Left lung (tissue), 10 donors: ENCODE results near the gene DLL1. TPM values are rescaled to one million over a fixed set of nuclear protein-coding genes. Genes with fewer than 3 reads are reported as not detected.

Source experiments
- ATAC-seq: fragments of 200-7000 bp; cut with Tn5 transposase; one replicate; pipeline ENCODE4 v1.9.1; 2020; ENCODE audit warnings: moderate library complexity
- DNase-seq, 4 donors: peaks; one replicate each; pipeline ENCODE4 v3.0.0-alpha.2; 2013 to 2020
- H3K27ac ChIP-seq, 2 donors: fragments of 200-600 bp; sonication (generic) in 1 of 2; one replicate each; pipeline versions ENCODE4 v1.5.0 to v1.8.0; 2020 to 2021
- H3K27me3 ChIP-seq, 2 donors: fragments of 200-600 bp; sonication (generic) in 1 of 2; one replicate each; pipeline versions ENCODE4 v1.5.0 to v1.8.0; 2020 to 2021
- H3K36me3 ChIP-seq, 2 donors: fragments of 200-600 bp; sonication (generic) in 1 of 2; one replicate each; pipeline versions ENCODE4 v1.5.0 to v1.8.0; 2020 to 2021
- H3K4me1 ChIP-seq, 2 donors: fragments of 200-600 bp; one replicate each; pipeline ENCODE4 v1.8.0; 2021
- H3K4me3 ChIP-seq, 2 donors: fragments of 200-600 bp; sonication (generic) in 1 of 2; one replicate each; pipeline versions ENCODE4 v1.5.0 to v1.8.0; 2020 to 2021; ENCODE audit warnings: mild to moderate bottlenecking in 1 of 2
- H3K9me3 ChIP-seq, 2 donors: fragments of 200-600 bp; sonication (generic) in 1 of 2; one replicate each; pipeline versions ENCODE4 v1.5.0 to v1.8.0; 2020 to 2021
- intact Hi-C, 2 donors: fragments of 100-400 bp; cut with DNase I; formaldehyde crosslinking; loops; one replicate each; pipeline versions ENCODE4 v1.11.2 to v1.14.2; 2022
- polyA plus RNA-seq, 6 donors: library from polyadenylated mRNA; unstranded; fragments of 120-200 nt; gene quantifications; one replicate each; pipeline ENCODE4 v1.2.1, GENCODE V29; 2013; ENCODE audit not compliant: insufficient read length in 6 of 6
- total RNA-seq, 2 donors: library from RNA; stranded (reverse); fragmentation: NEBNext Ultra II Directional; extraction: Animal tissue kit (Norgen Biotek cat#: 25700); gene quantifications; one replicate each; pipeline ENCODE4 v1.2.1, GENCODE V29; 2021
- TF ChIP-seq, protein P1 (sequence below), 2 donors: fragments of 200-600 bp; sonication (generic) in 1 of 2; IDR thresholded peaks; one replicate each; pipeline versions ENCODE4 v1.5.0 to v1.8.0; 2021; ENCODE audit warnings: antibody characterized with exemption in 2 of 2
- donor health status: DM: no; HTN: yes; CAD: no.
- donor health status: DM: no; HTN: no; CAD: no.

DLL1 gene
- total and polyA plus RNA-seq, 8 donors: 6.3 to 12.8 (median 10.2) TPM

DNA sequence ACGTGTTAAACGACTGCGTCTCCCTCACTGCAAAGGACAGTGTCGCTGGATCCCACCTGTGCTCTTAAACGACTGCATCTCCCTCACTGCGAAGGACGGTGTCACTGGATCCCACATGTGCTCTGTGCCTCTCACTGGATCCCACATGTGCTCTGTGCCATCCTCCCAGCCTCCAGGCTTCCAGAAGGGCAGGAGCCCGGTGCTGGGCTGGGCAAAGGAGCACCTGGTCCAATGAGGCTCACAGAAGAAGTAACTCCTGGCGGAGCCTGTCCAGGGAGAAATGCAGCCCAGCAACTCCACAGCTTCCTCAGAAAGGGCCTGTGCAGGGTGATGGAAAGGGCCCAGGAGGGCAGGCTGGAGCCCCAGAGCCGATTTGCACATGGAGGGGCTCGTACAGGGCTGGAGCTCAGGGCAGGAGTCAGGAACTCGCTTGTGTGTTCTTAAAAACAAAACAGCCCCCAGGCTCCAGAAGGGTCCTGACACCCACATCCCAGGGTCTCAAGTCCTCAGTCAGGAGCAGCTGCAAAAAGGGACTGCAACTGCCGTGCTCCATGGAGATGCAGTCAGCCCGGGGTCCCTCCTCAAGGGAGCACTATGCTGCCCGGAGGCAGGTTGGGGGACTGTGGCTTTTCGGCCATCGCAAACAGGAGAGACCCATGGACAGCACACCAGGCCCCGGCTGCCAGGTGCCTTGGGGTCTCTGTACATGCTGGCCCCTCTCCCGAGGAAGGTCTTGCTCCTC is 52.7 kb downstream of the DLL1 start:
- ATAC-seq: no peak
- H3K9me3 ChIP-seq: no peaks in the 10 kb centered on the region
- TF ChIP-seq, protein P1, sequence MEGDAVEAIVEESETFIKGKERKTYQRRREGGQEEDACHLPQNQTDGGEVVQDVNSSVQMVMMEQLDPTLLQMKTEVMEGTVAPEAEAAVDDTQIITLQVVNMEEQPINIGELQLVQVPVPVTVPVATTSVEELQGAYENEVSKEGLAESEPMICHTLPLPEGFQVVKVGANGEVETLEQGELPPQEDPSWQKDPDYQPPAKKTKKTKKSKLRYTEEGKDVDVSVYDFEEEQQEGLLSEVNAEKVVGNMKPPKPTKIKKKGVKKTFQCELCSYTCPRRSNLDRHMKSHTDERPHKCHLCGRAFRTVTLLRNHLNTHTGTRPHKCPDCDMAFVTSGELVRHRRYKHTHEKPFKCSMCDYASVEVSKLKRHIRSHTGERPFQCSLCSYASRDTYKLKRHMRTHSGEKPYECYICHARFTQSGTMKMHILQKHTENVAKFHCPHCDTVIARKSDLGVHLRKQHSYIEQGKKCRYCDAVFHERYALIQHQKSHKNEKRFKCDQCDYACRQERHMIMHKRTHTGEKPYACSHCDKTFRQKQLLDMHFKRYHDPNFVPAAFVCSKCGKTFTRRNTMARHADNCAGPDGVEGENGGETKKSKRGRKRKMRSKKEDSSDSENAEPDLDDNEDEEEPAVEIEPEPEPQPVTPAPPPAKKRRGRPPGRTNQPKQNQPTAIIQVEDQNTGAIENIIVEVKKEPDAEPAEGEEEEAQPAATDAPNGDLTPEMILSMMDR (IDR thresholded peaks at IDR 0.05): no peak
- no peaks in the 10 kb centered on the region for H3K4me1 ChIP-seq
- peaks cover 0 to 8% of the 10 kb centered on the region in 2 donors for H3K27me3 ChIP-seq
- intact Hi-C loops: no loop called here
- no peak overlapping the region for H3K27ac ChIP-seq
- no peak overlapping the region for H3K4me3 ChIP-seq
- peak in 2 of 4 donors; percentile 19 to 67 for DNase-seq
- no peaks in the 10 kb centered on the region for H3K36me3 ChIP-seq

DNA sequence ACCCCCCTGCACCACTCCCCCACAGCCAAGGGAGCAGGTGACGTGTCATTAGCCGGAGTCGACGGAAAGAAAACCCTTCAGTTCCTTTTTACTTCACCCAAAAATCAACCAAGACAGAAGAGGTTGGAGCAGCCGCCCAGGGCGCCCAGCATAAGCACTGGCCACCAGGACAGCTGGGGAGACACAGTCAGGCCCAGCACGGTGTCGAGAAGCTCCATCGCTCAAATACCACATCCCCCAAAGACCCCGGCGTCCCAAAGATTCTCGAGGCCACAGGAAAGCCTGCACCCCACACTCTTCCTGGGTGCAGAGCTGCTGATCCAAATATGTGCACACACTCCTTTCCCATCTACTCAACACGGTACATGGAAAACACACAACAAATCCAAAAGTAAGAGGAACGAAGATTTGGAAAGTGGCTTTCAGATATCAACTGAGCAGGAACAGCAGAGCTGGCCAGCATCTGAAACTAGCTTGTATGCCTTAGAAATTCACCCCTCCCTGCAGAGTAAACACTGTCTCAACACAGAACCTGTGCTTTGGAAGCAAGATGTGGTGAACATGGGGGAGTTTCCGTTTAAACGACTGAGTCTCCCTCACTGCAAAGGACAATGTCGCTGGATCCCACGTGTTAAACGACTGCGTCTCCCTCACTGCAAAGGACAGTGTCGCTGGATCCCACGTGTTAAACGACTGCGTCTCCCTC is 54.6 kb downstream of the DLL1 start:
- Histone ChIP-seq H3K4me1 (no peaks in the 10 kb centered on the region), H3K27ac (no peak overlapping the region), H3K27me3 (peaks cover 0 to 8% of the 10 kb centered on the region in 2 donors), H3K36me3 (no peaks in the 10 kb centered on the region), H3K9me3 (no peaks in the 10 kb centered on the region), H3K4me3 (no peak overlapping the region)
- intact Hi-C loops: no loop called here
- DNase-seq (peak in 2 of 4 donors; percentile 9 to 42), ATAC-seq (no peak)
- TF ChIP-seq, protein P1 (IDR thresholded peaks at IDR 0.05): no peak

DNA sequence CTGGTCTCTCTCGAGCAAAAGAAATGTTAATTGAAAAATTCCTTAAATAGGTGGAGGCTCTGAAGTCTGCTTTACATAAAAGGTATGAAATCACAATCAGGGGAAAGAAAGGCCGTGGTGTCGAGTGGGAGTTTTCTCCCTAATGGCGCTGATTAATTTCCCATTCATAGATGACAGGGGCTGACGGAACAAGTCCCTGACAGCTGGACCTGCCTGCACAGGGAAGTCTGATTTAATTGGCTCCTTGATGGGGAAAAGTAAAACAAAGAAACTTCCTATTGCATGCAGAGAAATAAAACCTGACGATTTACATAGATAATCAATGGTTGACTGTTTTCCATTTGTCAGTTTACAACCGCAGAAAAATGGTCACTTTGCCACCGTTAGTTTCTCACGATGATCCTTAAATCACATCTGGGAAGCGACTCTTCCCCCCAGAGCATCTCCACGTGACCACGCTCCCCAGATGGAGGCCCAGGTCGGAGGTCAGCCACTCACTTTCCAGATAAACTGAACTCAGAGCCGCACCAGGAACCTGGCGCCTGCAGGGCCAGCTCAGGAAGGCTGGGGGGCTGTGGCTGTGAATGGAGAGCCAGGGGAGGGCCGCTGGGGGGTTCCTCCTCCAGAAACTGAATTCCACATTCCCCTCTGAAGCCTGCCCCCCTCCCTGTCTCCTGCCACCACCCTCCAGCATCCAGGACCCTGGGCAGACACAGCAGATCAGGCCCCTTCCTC is 55.3 kb downstream of the DLL1 start:
- Histone ChIP-seq H3K27me3 (peaks cover 0 to 8% of the 10 kb centered on the region in 2 donors), H3K4me1 (no peaks in the 10 kb centered on the region), H3K9me3 (no peaks in the 10 kb centered on the region), H3K4me3 (no peak overlapping the region), H3K27ac (no peak overlapping the region), H3K36me3 (no peaks in the 10 kb centered on the region)
- intact Hi-C loops: no loop called here
- DNase-seq: peak in 2 of 4 donors; percentile 17 to 53
- no peak for ATAC-seq
- TF ChIP-seq, protein P1 (IDR thresholded peaks at IDR 0.05): no peak

DNA sequence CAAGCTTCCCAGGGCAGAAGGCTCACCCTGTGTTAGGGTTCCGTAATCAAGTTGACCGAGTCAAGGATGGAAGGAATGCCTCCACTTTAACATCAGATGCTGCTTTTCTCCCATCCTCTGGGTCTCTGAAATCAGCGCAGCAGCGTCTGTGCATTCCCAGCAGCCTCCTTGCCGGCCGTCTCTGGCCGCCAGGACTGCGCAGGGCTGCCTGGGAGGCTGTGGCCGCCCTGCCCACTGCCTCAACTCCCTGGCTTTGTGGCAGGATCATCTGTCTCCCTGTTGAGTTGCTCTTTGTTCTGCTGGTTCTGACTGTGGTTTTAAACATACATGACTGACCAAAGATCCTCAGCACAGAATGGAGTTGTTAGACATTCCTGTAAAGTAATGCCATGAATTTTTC is 56.5 kb downstream of the DLL1 start:
- Histone ChIP-seq H3K27me3 (peaks cover 0 to 8% of the 10 kb centered on the region in 2 donors), H3K9me3 (no peaks in the 10 kb centered on the region), H3K4me3 (no peak overlapping the region), H3K36me3 (no peaks in the 10 kb centered on the region), H3K27ac (no peak overlapping the region), H3K4me1 (no peaks in the 10 kb centered on the region)
- intact Hi-C loops: no loop called here
- TF ChIP-seq, protein P1 (IDR thresholded peaks at IDR 0.05): no peak
- ATAC-seq (no peak), DNase-seq (peak in 1 of 4 donors; percentile 2)
